Lung microvascular endothelial cell (primary cell): ENCODE data around the gene EFEMP2. TPM values are rescaled to one million over a fixed set of nuclear protein-coding genes. Genes with fewer than 3 reads are reported as not detected.
"Not testable (repeated sequence)": the region's sequence is repeated elsewhere in the genome, so short reads cannot be mapped to it uniquely, and the experiment has no call there.

ENCODE experiments used
- DNase-seq, 2 donors: peaks; one replicate each; pipeline versions ENCODE4 v3.0.0 to v3.0.0-alpha.2; 2010; ENCODE audit warnings: low read depth in 2 of 2
- total RNA-seq: library from RNA; depleted of rRNA; stranded (reverse); fragments of >200 nt; gene quantifications from 2 replicates; pipeline ENCODE4 v1.2.1, GENCODE V29; 2014

EFEMP2 gene
- total RNA-seq, 1 donor from 2014 or later = 23.2 TPM

GRCh38 chr11:65900125-65900898 lies 27.7 kb upstream of the EFEMP2 start, which contains the start of gene FOSL1:
FOSL1 (minus strand) TSS chr11:65900388; CDS start chr11:65900339, 49 bp downstream.
- DNase-seq = peak; percentile 78 to 97

GRCh38 chr11:65899356-65900124 lies 26.9 kb upstream of the EFEMP2 start:
- DNase-seq = peak; percentile 76 to 86

GRCh38 chr11:65898656-65899355 lies 26.2 kb upstream of the EFEMP2 start:
- DNase-seq = no peak

- DNase-seq = no peak
Measured at GRCh38 chr11:65897020-65897471, 24.4 kb upstream of the EFEMP2 start.

GRCh38 chr11:65896034-65896999 lies 23.7 kb upstream of the EFEMP2 start:
- DNase-seq = no peak

- no peak for DNase-seq
Measured at GRCh38 chr11:65895482-65895981, 22.9 kb upstream of the EFEMP2 start.

- DNase-seq = peak in 1 of 2 donors; percentile 66
Measured at GRCh38 chr11:65894034-65894591, 21.5 kb upstream of the EFEMP2 start.

- no peak for DNase-seq
Measured at GRCh38 chr11:65892661-65893317, 20.2 kb upstream of the EFEMP2 start.

- DNase-seq = not testable (repeated sequence)
Measured at GRCh38 chr11:65892137-65892540, 19.5 kb upstream of the EFEMP2 start.

- DNase-seq = peak; percentile 55 to 93
Measured at GRCh38 chr11:65891219-65892136, 18.9 kb upstream of the EFEMP2 start.

GRCh38 chr11:65890324-65891218 lies 18.0 kb upstream of the EFEMP2 start, which contains the start of gene CCDC85B:
CCDC85B (plus strand) TSS chr11:65890673; CDS start chr11:65890784, 111 bp downstream.
- peak; percentile 96 to 97 for DNase-seq

GRCh38 chr11:65888163-65888814 lies 15.7 kb upstream of the EFEMP2 start, which contains the start of gene FIBP:
FIBP (minus strand) TSS chr11:65888471; CDS start chr11:65888418, 53 bp downstream.
- peak; percentile 97 to 98 for DNase-seq

GRCh38 chr11:65887723-65888162 lies 15.1 kb upstream of the EFEMP2 start:
- DNase-seq = peak in 1 of 2 donors; percentile 50

GRCh38 chr11:65886826-65887722 lies 14.5 kb upstream of the EFEMP2 start:
- no peak for DNase-seq

GRCh38 chr11:65885808-65886536 lies 13.4 kb upstream of the EFEMP2 start:
- no peak for DNase-seq
